NCI-H460 (cell line): ENCODE data around the gene TENT5A. TPM values are rescaled to one million over a fixed set of nuclear protein-coding genes. Genes with fewer than 3 reads are reported as not detected.
"Not testable (repeated sequence)": the region's sequence is repeated elsewhere in the genome, so short reads cannot be mapped to it uniquely, and the experiment has no call there.

Experiments used
- DNase-seq: peaks from one replicate; pipeline ENCODE4 v3.0.0-alpha.2; 2016; ENCODE audit warnings: low read depth; ENCODE audit errors: extremely low read depth
- total RNA-seq: library from RNA; depleted of rRNA; stranded (reverse); fragments of >200 nt; shearing (Covaris generic); gene quantifications from 2 replicates; pipeline ENCODE4 v1.2.3, GENCODE V29; 2014

TENT5A gene
- total RNA-seq, 1 experiment from 2014 or later: 108 TPM

- DNase-seq: no peak
Observed at GRCh38 chr6:81751388-81752083, 945 bp downstream of the TENT5A start.

- no peak for DNase-seq
Observed at GRCh38 chr6:81750681-81751387, 1.6 kb downstream of the TENT5A start.

GRCh38 chr6:81750200-81750599 is 2.3 kb downstream of the TENT5A start:
- no peak for DNase-seq

- DNase-seq: no peak
Observed at GRCh38 chr6:81749707-81750106, 2.8 kb downstream of the TENT5A start.

GRCh38 chr6:81748994-81749393 is 3.5 kb downstream of the TENT5A start:
- DNase-seq: no peak

GRCh38 chr6:81747327-81747726 is 5.2 kb downstream of the TENT5A start:
- no peak for DNase-seq

GRCh38 chr6:81744131-81744530 is 8.3 kb downstream of the TENT5A start:
- DNase-seq: no peak

- no peak for DNase-seq
Observed at GRCh38 chr6:81743649-81744048, 8.8 kb downstream of the TENT5A start.

GRCh38 chr6:81741689-81742088 is 10.8 kb downstream of the TENT5A start:
- no peak for DNase-seq

- not testable (repeated sequence) for DNase-seq
Observed at GRCh38 chr6:81740591-81740990, 11.9 kb downstream of the TENT5A start.

- DNase-seq: no peak
Observed at GRCh38 chr6:81739230-81740195, 13.0 kb downstream of the TENT5A start.

GRCh38 chr6:81736428-81736827 is 16.1 kb downstream of the TENT5A start:
- DNase-seq: no peak

GRCh38 chr6:81735756-81736380 is 16.6 kb downstream of the TENT5A start:
- DNase-seq: no peak

- no peak for DNase-seq
Observed at GRCh38 chr6:81734500-81735150, 17.9 kb downstream of the TENT5A start.

- DNase-seq: no peak
Observed at GRCh38 chr6:81734081-81734480, 18.4 kb downstream of the TENT5A start.

- DNase-seq: no peak
Observed at GRCh38 chr6:81731814-81732213, 20.7 kb downstream of the TENT5A start.

- no peak for DNase-seq
Observed at GRCh38 chr6:81727876-81728517, 24.5 kb downstream of the TENT5A start.

GRCh38 chr6:81725127-81725526 is 27.4 kb downstream of the TENT5A start:
- DNase-seq: no peak

GRCh38 chr6:81722506-81723223 is 29.8 kb downstream of the TENT5A start:
- DNase-seq: no peak
